ENCODE data around the gene ZNF236.

ZNF236 gene

DNA sequence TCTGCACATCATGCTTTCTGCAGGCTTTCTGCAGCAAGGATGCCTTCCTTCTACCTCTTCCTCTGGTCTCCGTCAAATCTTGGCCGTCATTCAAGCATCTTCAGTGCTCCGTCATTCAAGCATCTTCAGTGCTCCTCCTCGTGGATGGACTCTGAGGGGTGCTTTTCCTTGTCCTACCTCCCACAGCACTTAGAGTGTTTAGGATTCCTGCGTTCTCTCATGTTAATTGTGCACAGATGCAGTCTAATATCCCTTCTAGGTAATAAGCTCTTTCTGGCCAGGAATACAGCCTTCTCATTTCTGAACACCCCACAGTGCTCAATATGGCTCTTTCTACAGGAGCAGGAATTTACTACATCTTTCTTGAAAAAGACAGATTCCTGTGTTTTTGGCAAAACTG lies 59.8 kb downstream of the ZNF236 start:
- Histone ChIP-seq H3K4me3 (ENCODE audit: low read length) (no peak overlapping the region), H3K36me3 (ENCODE audit: insufficient read depth, low read length) (peaks cover 50% of the 10 kb centered on the region), H3K4me1 (ENCODE audit: insufficient read depth, low read length) (no peaks in the 10 kb centered on the region), H3K27me3 (ENCODE audit: insufficient read depth, low read length) (no peaks in the 10 kb centered on the region), H2AFZ (ENCODE audit: low read depth, low read length) (no peak overlapping the region), H3K9me3 (ENCODE audit: low read length) (no peaks in the 10 kb centered on the region)

DNA sequence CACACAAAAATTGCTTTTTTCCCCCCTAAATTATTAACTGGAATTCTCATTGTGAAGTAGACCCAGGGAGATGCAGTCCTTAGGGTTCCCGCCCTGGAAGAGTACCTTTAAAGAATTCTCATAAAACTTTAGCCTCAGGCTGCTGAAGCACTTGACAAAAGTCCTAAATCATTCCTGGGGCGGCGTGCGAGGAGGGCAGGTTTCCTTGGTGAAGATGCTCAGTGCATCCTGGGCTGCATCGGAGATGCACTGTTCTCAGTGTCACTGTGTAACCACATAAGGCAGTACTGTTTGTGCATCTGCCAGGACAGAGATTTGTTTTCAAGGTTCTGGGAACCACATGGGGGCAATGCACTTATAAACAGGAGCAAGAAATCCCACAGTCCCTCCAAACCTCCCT lies 62.6 kb downstream of the ZNF236 start:
- H3K4me3 ChIP-seq (ENCODE audit: low read length), result no peak overlapping the region
- no peaks in the 10 kb centered on the region for H3K27me3 ChIP-seq (ENCODE audit: insufficient read depth, low read length)
- peaks cover 64% of the 10 kb centered on the region for H3K36me3 ChIP-seq (ENCODE audit: insufficient read depth, low read length)
- no peak overlapping the region for H2AFZ ChIP-seq (ENCODE audit: low read depth, low read length)
- H3K4me1 ChIP-seq (ENCODE audit: insufficient read depth, low read length), result no peaks in the 10 kb centered on the region
- no peaks in the 10 kb centered on the region for H3K9me3 ChIP-seq (ENCODE audit: low read length)

GRCh38 chr18:76886112-76886511 lies 63.8 kb downstream of the ZNF236 start:
- no peaks in the 10 kb centered on the region for H3K9me3 ChIP-seq (ENCODE audit: low read length)
- peaks cover 54% of the 10 kb centered on the region for H3K36me3 ChIP-seq (ENCODE audit: insufficient read depth, low read length)
- no peak overlapping the region for H3K4me3 ChIP-seq (ENCODE audit: low read length)
- H3K4me1 ChIP-seq (ENCODE audit: insufficient read depth, low read length), result no peaks in the 10 kb centered on the region
- H2AFZ ChIP-seq (ENCODE audit: low read depth, low read length), result no peak overlapping the region
- no peaks in the 10 kb centered on the region for H3K27me3 ChIP-seq (ENCODE audit: insufficient read depth, low read length)

DNA sequence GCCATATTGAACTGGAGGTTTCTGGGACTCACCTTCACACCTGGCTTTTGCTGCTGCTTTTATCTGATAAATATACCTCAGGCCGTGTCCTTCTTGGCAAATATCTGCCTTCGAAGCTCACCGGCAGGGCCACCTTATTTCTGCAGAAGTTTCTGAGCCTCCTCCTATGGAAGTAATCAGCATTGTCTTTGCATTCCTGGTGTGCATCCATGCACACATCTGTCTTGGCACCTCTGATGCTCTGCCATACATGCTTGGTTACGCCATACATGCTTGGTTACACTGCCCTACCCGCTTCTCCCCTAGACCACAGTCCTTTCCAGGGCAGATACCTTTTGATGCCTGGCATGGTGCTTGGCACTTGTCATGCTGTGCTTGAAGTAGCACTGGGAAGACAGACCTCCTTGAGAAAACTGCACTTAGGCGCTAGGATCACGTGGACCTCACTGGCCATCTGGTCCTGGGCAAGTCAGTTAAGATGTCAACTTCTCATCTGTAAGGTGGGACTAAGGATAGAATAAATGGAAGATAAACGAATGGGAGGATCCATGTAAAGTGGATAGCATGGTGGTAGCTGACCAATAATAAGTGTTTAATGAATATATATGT lies 66.8 kb downstream of the ZNF236 start:
- Histone ChIP-seq H3K4me3 (ENCODE audit: low read length) (no peak overlapping the region), H2AFZ (ENCODE audit: low read depth, low read length) (no peak overlapping the region), H3K9me3 (ENCODE audit: low read length) (no peaks in the 10 kb centered on the region), H3K36me3 (ENCODE audit: insufficient read depth, low read length) (peaks cover 36% of the 10 kb centered on the region), H3K27me3 (ENCODE audit: insufficient read depth, low read length) (no peaks in the 10 kb centered on the region), H3K4me1 (ENCODE audit: insufficient read depth, low read length) (no peaks in the 10 kb centered on the region)

GRCh38 chr18:76892832-76893231 lies 70.5 kb downstream of the ZNF236 start:
- Histone ChIP-seq H3K4me3 (ENCODE audit: low read length) (no peak overlapping the region), H3K4me1 (ENCODE audit: insufficient read depth, low read length) (no peaks in the 10 kb centered on the region), H3K27me3 (ENCODE audit: insufficient read depth, low read length) (no peaks in the 10 kb centered on the region), H3K9me3 (ENCODE audit: low read length) (peaks cover 28% of the 10 kb centered on the region), H2AFZ (ENCODE audit: low read depth, low read length) (no peak overlapping the region), H3K36me3 (ENCODE audit: insufficient read depth, low read length) (peaks cover 45% of the 10 kb centered on the region)

DNA sequence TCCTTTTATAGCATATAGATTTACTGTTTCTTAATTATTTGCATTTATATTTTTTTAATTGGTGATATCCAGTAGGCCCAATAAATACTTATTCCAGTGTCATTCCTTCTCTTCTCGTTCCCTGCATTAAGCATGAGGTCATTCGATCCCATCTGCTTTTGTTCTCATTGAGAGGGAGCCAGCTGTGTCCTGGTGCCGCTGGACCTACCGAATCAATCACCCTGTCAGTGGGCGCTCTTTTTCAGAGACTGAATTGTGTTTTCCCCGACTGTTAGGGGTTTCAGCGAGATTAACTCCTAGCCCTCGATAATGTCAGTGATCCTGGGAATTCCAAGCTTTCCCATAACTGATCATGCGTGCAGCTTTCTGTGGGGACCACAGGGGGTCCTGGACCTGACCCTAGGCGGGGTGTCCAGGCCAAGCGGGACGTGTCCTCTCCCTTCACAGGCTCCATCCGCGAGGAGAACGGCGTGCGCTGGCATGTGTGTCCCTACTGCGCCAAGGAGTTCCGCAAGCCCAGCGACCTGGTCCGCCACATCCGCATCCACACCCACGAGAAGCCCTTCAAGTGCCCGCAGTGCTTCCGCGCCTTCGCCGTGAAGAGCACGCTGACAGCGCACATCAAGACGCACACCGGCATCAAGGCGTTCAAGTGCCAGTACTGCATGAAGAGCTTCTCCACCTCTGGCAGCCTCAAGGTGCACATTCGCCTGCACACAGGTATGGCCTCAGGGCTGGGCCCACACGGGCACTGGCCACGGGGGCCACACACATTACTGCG lies 72.4 kb downstream of the ZNF236 start:
- no peak overlapping the region for H3K4me3 ChIP-seq (ENCODE audit: low read length)
- no peaks in the 10 kb centered on the region for H3K4me1 ChIP-seq (ENCODE audit: insufficient read depth, low read length)
- H3K9me3 ChIP-seq (ENCODE audit: low read length), result peaks cover 28% of the 10 kb centered on the region
- H3K36me3 ChIP-seq (ENCODE audit: insufficient read depth, low read length), result peaks cover 47% of the 10 kb centered on the region
- H2AFZ ChIP-seq (ENCODE audit: low read depth, low read length), result no peak overlapping the region
- H3K27me3 ChIP-seq (ENCODE audit: insufficient read depth, low read length), result no peaks in the 10 kb centered on the region

GRCh38 chr18:76895498-76895897 lies 73.1 kb downstream of the ZNF236 start:
- Histone ChIP-seq H3K9me3 (ENCODE audit: low read length) (peaks cover 28% of the 10 kb centered on the region), H2AFZ (ENCODE audit: low read depth, low read length) (no peak overlapping the region), H3K36me3 (ENCODE audit: insufficient read depth, low read length) (peaks cover 49% of the 10 kb centered on the region), H3K4me1 (ENCODE audit: insufficient read depth, low read length) (no peaks in the 10 kb centered on the region), H3K27me3 (ENCODE audit: insufficient read depth, low read length) (no peaks in the 10 kb centered on the region), H3K4me3 (ENCODE audit: low read length) (no peak overlapping the region)

DNA sequence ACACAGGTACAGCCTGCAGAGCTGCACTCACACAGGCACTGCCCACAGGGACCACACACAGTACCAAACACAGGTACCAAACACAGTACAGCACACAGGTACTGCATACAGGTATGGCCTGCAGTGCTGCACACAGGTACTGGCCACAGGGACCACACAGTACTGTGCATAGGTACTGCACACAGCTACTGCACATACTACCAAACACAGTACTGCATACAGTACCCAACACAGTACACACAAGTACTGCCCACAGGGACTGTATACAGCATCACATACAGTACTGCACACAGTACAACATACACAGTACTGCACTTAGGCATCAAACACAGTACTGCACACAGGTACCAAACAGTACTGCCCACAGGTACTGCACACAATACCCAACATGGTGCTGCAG lies 74.3 kb downstream of the ZNF236 start:
- Histone ChIP-seq H3K36me3 (ENCODE audit: insufficient read depth, low read length) (peaks cover 54% of the 10 kb centered on the region), H3K9me3 (ENCODE audit: low read length) (peaks cover 32% of the 10 kb centered on the region), H3K4me1 (ENCODE audit: insufficient read depth, low read length) (no peaks in the 10 kb centered on the region), H3K27me3 (ENCODE audit: insufficient read depth, low read length) (no peaks in the 10 kb centered on the region), H2AFZ (ENCODE audit: low read depth, low read length) (no peak overlapping the region), H3K4me3 (ENCODE audit: low read length) (no peak overlapping the region)

GRCh38 chr18:76897257-76897656 lies 74.9 kb downstream of the ZNF236 start:
- no peaks in the 10 kb centered on the region for H3K27me3 ChIP-seq (ENCODE audit: insufficient read depth, low read length)
- H3K4me3 ChIP-seq (ENCODE audit: low read length), result no peak overlapping the region
- H3K4me1 ChIP-seq (ENCODE audit: insufficient read depth, low read length), result no peaks in the 10 kb centered on the region
- no peak overlapping the region for H2AFZ ChIP-seq (ENCODE audit: low read depth, low read length)
- H3K36me3 ChIP-seq (ENCODE audit: insufficient read depth, low read length), result peaks cover 59% of the 10 kb centered on the region
- peaks cover 32% of the 10 kb centered on the region for H3K9me3 ChIP-seq (ENCODE audit: low read length)

GRCh38 chr18:76903386-76903785 lies 81.0 kb downstream of the ZNF236 start:
- Histone ChIP-seq H3K4me3 (ENCODE audit: low read length) (no peak overlapping the region), H3K27me3 (ENCODE audit: insufficient read depth, low read length) (no peaks in the 10 kb centered on the region), H3K36me3 (ENCODE audit: insufficient read depth, low read length) (peaks cover 50% of the 10 kb centered on the region), H3K9me3 (ENCODE audit: low read length) (peaks cover 4% of the 10 kb centered on the region), H2AFZ (ENCODE audit: low read depth, low read length) (no peak overlapping the region), H3K4me1 (ENCODE audit: insufficient read depth, low read length) (no peaks in the 10 kb centered on the region)

DNA sequence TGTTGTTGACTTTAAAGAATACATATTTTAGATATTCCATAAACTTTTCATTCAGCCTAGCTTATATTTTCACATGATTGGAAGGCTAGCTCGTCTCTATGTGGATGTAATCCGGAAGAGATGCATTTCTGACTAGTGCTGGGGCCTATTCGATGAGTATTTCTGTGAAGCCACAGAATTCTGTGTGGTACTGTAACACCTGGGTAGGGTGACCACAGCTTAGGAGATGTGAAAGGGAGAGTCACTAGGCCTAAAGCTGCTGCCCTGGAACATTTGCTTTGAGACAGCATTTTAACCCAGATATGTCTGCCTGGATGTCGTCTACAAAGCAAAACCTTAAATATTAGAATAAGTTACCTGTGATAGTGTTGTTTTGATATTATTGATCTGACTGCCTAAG lies 83.5 kb downstream of the ZNF236 start:
- no peak overlapping the region for H2AFZ ChIP-seq (ENCODE audit: low read depth, low read length)
- H3K4me3 ChIP-seq (ENCODE audit: low read length), result no peak overlapping the region
- H3K4me1 ChIP-seq (ENCODE audit: insufficient read depth, low read length), result no peaks in the 10 kb centered on the region
- H3K36me3 ChIP-seq (ENCODE audit: insufficient read depth, low read length), result peaks cover 53% of the 10 kb centered on the region
- H3K27me3 ChIP-seq (ENCODE audit: insufficient read depth, low read length), result no peaks in the 10 kb centered on the region
- H3K9me3 ChIP-seq (ENCODE audit: low read length), result peaks cover 1% of the 10 kb centered on the region

- H3K4me3 ChIP-seq (ENCODE audit: low read length), result no peak overlapping the region
- no peaks in the 10 kb centered on the region for H3K4me1 ChIP-seq (ENCODE audit: insufficient read depth, low read length)
Measured at GRCh38 chr18:76908277-76908676, 85.9 kb downstream of the ZNF236 start.

GRCh38 chr18:76909439-76909838 lies 87.1 kb downstream of the ZNF236 start:
- no peak overlapping the region for H2AFZ ChIP-seq (ENCODE audit: low read depth, low read length)
- H3K36me3 ChIP-seq (ENCODE audit: insufficient read depth, low read length), result peaks cover 65% of the 10 kb centered on the region
- no peak overlapping the region for H3K4me3 ChIP-seq (ENCODE audit: low read length)
- no peaks in the 10 kb centered on the region for H3K4me1 ChIP-seq (ENCODE audit: insufficient read depth, low read length)
- no peaks in the 10 kb centered on the region for H3K27me3 ChIP-seq (ENCODE audit: insufficient read depth, low read length)
- H3K9me3 ChIP-seq (ENCODE audit: low read length), result no peaks in the 10 kb centered on the region

More at GRCh38 chr18:76908277-76908676, 85.9 kb downstream of the ZNF236 start:
- no peaks in the 10 kb centered on the region for H3K9me3 ChIP-seq (ENCODE audit: low read length)
- H3K36me3 ChIP-seq (ENCODE audit: insufficient read depth, low read length), result peaks cover 58% of the 10 kb centered on the region
- H3K27me3 ChIP-seq (ENCODE audit: insufficient read depth, low read length), result no peaks in the 10 kb centered on the region
- H2AFZ ChIP-seq (ENCODE audit: low read depth, low read length), result no peak overlapping the region
